HG03354 (cell line): ENCODE data around the gene LMX1A.

Experiments used
- ATAC-seq: cut with Tn5 transposase; IDR thresholded peaks from one replicate; pipeline ENCODE4 v1.9.1; 2021; ENCODE audit warnings: mild to moderate bottlenecking; ENCODE audit not compliant: unreplicated experiment, poor library complexity, severe bottlenecking

Gene LMX1A

DNA sequence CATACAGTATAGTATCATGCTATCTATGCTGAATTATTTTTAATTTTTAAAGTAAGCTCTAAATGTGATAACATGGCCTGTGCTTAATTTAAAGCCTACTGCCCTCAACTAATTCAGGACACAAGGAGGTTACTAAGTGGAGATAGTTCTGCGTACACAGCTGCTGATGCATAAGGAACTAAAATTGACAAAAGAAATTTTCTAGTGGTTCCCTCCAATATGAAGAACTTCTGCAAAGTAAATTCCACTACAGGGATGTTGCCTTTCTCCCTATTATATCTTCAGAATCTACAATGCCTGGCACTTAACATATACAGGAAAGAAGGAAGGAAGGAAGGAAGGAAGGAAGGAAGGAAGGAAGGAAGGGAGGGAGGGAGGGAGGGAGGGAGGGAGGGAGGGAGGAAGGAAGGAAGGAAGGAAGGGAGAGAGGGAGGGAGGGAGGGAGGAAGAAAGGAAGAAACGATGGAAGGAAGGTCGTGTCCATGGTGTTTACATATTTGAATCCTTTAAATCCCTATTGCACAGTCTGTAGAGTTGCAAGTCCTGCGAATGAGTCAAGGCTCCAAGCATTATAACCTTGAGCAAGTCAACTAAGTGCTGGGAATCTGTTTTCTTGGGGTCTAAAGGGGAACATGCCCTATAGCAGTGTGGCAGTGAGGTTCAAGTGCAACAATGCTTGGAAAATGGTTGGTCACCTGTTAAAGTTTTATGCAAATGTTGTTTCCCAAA, 171.2 kb downstream of the LMX1A start:
- ATAC-seq: no peak

DNA sequence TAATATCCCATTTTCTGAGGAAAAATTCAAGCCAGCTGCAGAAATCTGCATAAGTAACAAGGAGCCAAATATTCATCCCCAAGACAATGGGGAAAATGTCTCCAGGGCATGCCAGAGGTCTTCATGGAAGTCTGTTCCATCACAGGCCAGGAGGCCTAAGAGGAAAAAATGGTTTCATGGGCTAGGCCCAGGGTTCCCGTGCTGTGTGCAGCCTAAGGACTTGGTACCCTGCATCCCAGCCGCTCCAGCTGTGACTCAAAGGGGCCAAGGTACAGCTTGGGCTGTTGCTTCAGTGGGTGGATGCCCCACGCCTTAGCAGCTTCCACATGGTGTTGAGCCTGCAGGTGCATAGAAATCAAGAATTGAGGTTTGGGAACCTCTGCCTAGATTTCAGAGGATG, 173.5 kb downstream of the LMX1A start:
- ATAC-seq: no peak

- no peak for ATAC-seq
These were observed 177.2 kb downstream of the LMX1A start for GRCh38 chr1:165179306-165179705.

DNA sequence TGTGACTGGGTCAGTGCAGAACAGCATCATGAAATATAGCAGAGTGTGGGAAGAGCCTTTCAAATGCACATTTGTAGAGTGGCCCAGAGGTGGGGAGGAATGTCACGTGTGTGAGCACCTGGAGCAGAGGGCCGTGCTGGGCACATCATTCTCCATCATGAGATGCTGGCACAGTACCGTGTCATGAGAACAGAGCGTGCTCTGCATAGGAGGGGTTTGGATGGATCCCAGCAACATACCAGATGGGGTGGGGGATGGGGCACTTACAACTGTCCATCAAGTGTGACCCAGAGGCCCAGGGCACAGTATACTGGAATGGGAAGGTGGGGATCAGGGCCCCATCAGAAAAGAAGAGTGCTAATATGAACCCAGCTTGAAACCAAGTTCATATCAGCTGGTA, 182.0 kb downstream of the LMX1A start:
- no peak for ATAC-seq

DNA sequence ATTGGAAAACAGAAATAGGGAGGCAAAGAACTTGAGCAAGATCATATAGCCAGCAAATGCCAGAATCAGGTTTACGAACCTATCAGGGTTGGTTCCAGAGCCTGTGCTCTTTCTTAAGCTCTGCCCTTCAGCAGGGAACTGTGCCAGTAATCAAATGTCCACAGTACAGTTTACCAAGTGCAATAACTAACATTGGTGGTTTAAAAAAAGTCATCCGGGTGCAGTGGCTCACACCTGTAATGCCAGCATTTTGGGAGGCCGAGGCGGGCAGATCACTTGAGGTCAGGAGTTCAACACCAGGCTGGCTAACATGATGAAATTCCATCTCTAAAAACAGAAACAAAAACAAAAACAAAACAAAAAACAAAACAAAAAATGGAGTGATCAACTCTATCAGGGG, 182.7 kb downstream of the LMX1A start:
- ATAC-seq: no peak

- no peak for ATAC-seq
These were observed 183.1 kb downstream of the LMX1A start for GRCh38 chr1:165173409-165173808.

GRCh38 chr1:165172666-165173065, 183.8 kb downstream of the LMX1A start:
- ATAC-seq: no peak

DNA sequence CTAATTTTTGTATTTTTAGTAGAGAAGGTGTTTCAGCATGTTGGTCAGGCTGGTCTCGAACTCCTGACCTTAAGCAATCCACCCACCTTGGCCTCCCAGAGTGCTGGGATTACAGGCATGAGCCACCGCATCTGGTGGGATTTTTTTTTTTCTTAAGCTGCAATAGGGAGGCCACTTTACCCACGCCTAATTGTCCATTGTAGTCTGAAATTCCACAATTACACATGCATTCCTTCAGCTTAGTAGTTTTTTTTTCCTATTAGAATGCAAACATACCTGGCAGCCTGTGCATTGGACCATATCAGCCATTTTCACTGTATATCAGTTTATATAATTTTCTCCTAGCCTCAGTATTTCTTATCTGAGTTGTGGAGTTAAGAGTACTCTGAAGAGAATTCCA, 186.8 kb downstream of the LMX1A start:
- no peak for ATAC-seq

GRCh38 chr1:165169028-165169427, 187.5 kb downstream of the LMX1A start:
- no peak for ATAC-seq

- no peak for ATAC-seq
These were observed 188.0 kb downstream of the LMX1A start for GRCh38 chr1:165168467-165168866.

DNA sequence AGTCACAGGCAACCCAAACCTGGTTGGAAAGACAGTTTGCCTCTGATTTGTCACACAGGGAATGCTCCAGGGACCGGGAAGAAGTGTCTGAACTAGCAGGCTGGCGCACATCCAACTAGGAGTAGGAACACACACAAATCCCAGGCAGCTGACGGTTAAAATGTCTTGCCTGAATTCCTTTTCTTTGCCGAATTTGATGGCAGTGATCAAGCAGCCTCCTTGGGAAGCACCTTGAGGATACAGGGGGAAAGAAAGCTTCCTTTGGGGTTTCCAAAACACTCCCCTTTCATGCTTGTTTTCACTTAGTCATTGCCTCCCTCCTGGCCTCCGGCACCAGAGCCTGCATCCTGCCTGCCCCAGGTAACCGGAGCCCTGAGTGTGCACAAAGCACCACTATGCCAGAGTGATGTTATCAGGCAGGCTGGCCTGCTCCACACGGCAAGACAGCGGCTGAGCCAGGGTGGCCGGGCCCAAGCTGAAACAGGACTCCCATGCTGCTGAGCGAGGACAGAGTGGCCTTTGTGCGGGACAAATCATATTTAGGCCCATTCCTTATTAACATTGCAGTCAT, 193.8 kb downstream of the LMX1A start:
- no peak for ATAC-seq

DNA sequence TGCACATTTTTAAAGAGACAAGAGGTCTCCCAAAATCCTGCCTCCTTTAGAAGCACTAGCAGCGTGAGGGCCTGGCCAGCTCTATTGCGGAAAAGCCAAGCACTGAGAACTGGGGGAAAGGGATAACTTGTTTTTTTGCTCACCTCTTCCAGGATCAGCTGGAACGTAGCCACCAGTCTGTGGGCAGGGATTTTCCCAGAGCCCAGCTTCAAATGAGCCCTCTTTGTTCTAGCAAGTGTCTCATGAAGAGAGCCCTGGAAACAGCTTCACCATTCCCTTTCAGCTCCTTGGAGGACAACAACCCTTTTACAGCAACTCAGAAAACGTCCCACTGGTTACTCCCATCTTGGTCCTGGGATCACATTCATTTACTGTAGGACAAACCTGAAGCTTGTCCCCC, 195.4 kb downstream of the LMX1A start:
- no peak for ATAC-seq

GRCh38 chr1:165153182-165153581, 203.3 kb downstream of the LMX1A start:
- ATAC-seq: no peak

DNA sequence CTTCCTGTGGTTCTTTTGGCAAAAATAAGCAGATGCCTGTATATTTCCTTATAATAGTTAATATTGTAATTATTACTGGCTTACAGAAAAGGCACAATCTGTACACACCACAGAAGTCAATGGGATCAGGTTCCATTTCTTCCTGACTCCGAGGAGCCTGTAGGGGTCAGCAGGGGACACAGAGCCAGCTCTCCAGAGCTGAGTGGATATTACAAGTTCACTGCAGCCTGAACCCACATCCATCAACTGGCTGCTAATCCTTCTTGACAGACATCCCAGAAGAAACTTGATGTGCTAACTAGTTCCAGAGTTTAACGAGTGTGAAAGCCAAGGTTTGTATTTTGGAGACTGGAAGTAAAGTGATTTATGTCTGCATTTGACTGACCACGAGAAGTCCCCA, 203.8 kb downstream of the LMX1A start:
- no peak for ATAC-seq

DNA sequence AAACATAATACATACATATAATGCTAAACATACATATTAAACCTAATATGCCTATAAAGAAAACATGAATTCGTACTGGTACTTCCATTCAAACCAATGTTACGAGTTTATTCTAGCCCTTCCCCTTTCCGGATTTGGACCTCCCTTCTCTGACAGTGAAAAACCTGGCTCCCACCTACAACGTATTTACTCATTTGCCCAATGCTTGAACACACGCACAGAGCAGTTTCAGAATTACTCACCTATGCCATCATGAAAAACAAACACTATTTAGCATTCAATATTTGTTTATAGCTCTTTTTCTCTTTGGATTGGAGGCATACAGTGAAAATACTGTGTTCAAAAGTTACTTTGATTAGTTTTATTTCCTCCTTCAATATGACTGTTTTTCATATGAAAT, 204.4 kb downstream of the LMX1A start:
- no peak for ATAC-seq
